ENCODE results near the gene PSAP.

PSAP gene

DNA sequence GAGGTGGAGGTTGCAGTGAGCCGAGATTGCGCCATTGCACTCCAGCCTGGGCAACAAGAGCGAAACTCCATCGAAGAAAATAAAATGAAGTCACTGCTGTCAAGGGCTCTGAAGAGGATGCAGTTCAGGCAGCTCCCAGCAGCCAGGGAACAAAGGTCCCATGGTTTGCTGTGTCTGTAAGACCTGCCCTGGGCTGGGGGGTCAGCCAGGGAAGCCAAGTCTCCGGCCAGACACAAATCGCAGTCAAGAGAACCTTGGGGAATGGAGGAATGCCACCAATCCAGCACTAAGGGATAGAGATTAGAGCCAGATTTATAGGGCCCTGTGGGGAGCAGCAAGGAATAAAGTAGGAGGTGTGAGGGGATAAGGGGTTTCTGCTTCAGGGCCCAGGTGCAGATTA is 48.8 kb downstream of the PSAP start:
- TF ChIP-seq, protein P1, sequence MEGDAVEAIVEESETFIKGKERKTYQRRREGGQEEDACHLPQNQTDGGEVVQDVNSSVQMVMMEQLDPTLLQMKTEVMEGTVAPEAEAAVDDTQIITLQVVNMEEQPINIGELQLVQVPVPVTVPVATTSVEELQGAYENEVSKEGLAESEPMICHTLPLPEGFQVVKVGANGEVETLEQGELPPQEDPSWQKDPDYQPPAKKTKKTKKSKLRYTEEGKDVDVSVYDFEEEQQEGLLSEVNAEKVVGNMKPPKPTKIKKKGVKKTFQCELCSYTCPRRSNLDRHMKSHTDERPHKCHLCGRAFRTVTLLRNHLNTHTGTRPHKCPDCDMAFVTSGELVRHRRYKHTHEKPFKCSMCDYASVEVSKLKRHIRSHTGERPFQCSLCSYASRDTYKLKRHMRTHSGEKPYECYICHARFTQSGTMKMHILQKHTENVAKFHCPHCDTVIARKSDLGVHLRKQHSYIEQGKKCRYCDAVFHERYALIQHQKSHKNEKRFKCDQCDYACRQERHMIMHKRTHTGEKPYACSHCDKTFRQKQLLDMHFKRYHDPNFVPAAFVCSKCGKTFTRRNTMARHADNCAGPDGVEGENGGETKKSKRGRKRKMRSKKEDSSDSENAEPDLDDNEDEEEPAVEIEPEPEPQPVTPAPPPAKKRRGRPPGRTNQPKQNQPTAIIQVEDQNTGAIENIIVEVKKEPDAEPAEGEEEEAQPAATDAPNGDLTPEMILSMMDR (IDR thresholded peaks at IDR 0.05; ENCODE audit: low read depth, low read length), result no peak
- DNase-seq (ENCODE audit: extremely low read depth, low read depth), result no peak

DNA sequence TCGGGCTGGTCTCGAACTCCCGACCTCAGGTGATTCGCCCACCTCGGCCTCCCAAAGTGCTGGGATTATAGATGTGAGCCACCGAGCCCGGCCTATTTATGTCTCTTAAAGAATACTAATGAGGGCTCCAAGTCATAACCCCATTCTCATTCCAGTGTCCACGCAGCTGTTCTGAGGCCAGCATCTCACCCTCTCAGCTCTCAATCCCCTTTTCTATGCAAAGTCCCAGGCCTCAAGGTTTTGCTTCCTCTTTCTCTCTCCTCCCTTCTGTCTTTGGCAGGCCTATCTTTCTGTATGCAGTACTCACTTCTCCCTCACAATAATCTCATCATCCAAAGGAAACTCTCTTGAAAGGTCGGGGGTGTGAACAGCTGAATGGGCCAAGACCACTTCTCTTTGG is 49.7 kb downstream of the PSAP start:
- DNase-seq (ENCODE audit: extremely low read depth, low read depth), result no peak
- TF ChIP-seq, protein P1 (IDR thresholded peaks at IDR 0.05; ENCODE audit: low read depth, low read length), result no peak

- TF ChIP-seq, protein P1 (IDR thresholded peaks at IDR 0.05; ENCODE audit: low read depth, low read length), result no peak
- DNase-seq (ENCODE audit: extremely low read depth, low read depth), result no peak
Observed at GRCh38 chr10:71799608-71800453, 51.2 kb downstream of the PSAP start.

DNA sequence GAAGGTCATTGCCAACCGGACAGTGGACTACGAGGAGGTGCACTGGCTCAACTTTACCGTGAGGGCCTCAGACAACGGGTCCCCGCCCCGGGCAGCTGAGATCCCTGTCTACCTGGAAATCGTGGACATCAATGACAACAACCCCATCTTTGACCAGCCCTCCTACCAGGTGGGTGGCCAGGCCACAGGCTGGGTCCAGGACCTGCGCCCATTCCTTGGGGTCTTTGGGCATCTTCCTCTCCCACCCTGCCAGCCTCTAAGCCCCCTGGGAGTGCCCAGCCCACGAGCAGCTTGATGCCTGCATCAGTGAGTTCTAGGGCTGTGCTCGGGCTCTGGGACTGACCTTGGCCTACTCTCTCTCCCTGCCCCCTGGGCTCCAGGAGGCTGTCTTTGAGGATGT is 51.9 kb downstream of the PSAP start:
- no peak for DNase-seq (ENCODE audit: extremely low read depth, low read depth)
- TF ChIP-seq, protein P1 (IDR thresholded peaks at IDR 0.05; ENCODE audit: low read depth, low read length), result no peak

- TF ChIP-seq, protein P1 (IDR thresholded peaks at IDR 0.05; ENCODE audit: low read depth, low read length), result no peak
- DNase-seq (ENCODE audit: extremely low read depth, low read depth), result no peak
Observed at GRCh38 chr10:71798308-71798624, 52.8 kb downstream of the PSAP start.

GRCh38 chr10:71797533-71798307 is 53.3 kb downstream of the PSAP start:
- DNase-seq (ENCODE audit: extremely low read depth, low read depth), result no peak
- TF ChIP-seq, protein P1 (IDR thresholded peaks at IDR 0.05; ENCODE audit: low read depth, low read length), result no peak

DNA sequence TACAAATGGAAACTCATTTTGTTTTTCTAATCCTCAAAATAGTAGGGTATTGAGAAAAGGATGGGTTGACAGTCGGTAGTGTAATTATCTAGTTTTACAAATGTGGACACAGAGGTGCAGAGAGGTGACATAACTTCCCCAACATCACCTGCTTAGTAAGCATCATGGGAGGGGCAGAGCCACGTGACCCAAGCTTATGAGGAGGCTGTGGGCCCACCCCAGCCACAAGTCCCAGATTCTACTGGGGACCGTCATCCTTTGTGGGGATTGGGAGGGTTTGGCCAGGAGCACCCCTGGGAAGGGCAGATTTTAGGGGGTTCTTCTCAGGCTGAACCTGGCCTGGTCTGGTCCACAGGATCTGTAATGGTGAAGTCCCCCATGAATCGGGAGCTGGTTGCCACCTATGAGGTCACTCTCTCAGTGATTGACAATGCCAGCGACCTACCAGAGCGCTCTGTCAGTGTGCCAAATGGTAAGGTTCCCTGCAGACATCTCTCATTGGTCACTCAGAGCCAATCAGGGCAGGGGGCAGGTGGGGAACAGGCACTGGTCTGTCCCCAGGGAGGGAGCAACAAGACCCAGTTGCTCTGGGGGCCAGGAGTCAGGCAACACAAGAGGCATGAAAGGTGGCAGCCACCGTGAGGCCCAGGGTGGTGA is 54.2 kb downstream of the PSAP start:
- TF ChIP-seq, protein P1 (IDR thresholded peaks at IDR 0.05; ENCODE audit: low read depth, low read length), result no peak
- no peak for DNase-seq (ENCODE audit: extremely low read depth, low read depth)
